ENCODE data around the gene UBC.
A peak's percentile ranks its signal among the peaks of the same experiment; 100 is the strongest.

Gene UBC

DNA sequence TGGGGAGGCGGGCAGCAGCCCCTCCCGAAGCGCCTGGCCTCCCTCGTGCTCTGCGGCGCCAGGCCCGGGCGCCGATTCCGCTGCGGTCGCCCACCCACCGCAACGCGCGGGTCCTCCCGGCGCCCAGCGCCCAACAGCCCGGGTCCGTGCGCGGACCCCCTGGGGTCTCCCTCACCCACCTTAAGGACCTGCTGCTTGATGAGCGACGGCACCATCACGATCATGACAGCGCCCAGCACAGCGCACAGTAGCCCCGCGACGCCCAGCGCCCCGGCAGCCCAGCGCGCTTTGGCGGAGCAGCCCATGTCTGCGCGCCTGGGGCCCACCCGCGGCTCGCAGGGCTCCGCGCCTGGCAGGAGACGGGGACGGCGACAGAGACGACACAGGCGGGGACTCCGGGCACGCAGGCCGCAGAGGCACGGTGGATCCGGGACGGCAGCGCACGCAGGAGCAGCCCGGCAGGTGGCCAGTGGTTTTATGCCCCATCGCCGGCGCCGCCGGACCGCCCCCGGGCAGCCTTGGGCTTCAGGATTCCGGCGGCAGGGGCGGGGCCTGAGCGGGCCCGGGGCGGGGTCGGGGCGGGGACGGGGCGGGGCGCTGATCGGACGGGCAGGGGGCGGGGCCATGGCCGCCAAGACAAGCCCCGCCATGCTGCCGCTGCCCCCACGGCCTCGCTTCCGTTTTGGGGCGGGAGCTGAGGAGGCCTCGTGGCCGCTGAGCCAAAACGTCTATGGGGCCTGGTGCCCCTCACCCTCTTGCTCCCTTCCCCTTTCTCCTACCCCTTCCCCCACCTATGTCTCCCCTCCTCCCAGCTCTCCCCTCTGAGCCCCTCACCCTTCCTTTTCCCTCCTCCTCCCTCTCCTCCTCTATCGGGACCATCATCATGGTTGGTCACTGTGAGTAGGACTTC, 50.8 kb downstream of the UBC start, which contains the start of gene SCARB1:
Gene SCARB1 (minus strand): TSS at position 449 of the 910 bp plus-strand sequence. CDS start 144 bp downstream, at position 305.
- peak; percentile 69 for DNase-seq

DNA sequence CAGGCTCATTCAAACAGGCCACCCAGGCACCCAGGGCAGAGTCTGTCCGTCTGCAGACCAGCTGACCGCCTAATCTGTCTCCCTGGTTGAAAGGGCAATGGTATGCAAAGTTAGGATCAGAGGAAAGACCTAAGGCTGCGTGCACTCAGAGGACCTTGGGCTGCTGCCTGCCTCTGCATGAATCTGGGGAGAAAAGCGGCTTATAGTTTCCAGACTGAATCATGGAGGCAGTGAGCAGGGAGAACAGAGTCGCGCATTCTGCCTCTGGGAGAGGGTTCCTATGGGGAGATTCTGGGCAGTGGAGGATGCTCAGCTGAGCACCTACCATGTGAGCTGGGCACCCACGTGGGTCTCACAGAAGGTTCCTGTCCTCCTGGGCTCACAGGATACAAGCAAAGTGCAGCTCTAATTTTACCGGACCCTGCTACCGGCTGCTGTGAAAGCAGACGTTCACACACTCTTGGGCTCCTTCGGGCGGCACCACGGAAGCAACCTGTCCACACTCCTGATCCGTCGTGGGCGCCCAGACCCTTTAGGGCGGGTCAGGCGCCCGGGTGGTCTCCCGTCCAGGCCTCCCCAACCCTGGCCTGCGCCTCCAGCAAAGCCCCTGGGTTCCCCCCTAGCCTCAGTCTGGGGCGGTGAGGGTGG, 51.6 kb downstream of the UBC start:
- no peak for DNase-seq

DNA sequence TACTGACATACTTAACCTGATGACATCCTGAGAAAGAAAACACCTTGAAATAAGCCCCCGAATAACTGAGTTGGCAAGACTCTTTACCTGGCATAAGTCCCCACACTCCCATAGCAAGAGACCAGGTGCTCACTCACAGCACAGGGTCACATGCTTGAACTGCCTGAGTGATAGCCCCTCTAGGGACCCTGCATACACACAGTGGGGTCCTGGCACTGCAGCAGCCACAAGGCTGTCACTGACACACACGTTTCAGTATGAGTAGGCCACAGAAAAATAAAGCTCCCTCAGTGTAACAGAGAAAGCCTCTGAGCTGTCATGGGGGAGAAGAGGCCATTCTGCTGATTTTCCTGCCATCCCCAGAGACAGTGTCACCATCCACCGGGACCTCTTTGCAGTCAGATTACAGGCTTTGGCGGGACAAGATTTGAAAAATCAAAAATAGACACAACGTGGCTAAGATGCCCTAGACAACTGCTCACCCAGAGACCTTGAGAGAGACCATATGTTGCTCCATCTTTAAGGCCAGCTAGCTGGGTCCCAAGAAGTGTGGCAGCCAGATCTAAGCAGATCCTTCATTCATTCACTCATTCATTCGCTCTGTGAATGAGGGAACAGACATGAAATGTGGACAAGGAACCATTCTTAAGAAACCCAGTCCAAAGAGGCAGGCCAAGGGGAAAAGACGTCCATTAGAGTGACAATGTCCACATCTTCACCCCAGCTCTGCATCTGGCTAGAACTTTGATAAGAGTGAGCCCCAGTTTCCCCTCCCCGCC, 52.4 kb downstream of the UBC start:
- no peak for DNase-seq

Measured in NCI-H1436 (cell line).